GM12865 (cell line): ENCODE results near the gene TEKT5.

Experiments used
- DNase-seq: peaks from one replicate; pipeline ENCODE4 v3.0.0; 2010; ENCODE audit warnings: low read depth
- H3K4me3 ChIP-seq: 2 replicates; pipeline ENCODE4 v1.5.1; 2011; ENCODE audit warnings: mild to moderate bottlenecking, low read depth, low read length, control low read depth
- CTCF ChIP-seq: IDR thresholded peaks from 2 replicates; pipeline ENCODE4 v1.5.1; 2011; ENCODE audit warnings: low read length, control low read depth, low read depth, inconsistent platforms; ENCODE audit not compliant: insufficient read depth; ENCODE audit errors: missing control alignments

The TEKT5 gene

DNA sequence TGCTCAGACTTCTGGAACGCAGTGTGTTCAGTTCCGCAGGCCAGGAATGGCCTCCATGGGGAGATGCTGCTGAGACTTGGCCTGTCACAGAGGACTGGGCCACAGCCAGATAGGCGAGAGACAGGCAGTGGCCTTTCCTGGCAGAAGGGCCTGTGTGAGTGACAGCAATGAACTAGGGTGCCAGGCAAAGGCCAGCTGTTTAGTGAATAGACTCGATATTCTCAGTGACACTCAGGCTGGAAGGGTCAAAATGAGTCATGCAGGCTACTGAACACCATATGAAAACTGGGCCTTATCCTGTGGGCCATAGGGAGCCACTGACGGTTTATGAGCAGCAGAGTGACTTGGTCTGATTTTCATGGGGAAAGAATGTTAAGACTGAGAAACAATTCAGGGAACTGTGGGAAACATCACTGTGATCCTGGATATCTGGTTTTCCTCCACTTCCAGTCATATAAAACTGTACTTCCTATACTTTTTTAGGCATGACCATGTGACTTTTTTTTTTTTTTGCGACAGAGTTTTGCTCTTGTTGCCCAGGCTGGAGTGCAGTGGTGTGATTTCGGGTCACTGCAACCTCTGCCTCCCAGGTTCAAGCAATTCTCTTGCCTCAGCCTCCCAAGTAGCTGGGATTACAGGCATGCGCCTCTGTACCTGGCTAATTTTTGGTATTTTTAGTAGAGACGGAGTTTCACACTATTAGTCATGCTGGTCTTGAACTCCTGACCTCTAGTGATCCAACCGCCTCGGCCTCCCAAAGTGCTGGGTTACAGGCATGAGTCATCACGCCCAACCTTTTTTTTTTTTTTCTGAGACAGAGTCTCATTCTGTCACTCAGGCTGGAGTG lies 43.7 kb upstream of the TEKT5 start:
- H3K4me3 ChIP-seq: peak overlapping the region; percentile 14
- DNase-seq: peak; percentile 93
- TF ChIP-seq CTCF: no peak

DNA sequence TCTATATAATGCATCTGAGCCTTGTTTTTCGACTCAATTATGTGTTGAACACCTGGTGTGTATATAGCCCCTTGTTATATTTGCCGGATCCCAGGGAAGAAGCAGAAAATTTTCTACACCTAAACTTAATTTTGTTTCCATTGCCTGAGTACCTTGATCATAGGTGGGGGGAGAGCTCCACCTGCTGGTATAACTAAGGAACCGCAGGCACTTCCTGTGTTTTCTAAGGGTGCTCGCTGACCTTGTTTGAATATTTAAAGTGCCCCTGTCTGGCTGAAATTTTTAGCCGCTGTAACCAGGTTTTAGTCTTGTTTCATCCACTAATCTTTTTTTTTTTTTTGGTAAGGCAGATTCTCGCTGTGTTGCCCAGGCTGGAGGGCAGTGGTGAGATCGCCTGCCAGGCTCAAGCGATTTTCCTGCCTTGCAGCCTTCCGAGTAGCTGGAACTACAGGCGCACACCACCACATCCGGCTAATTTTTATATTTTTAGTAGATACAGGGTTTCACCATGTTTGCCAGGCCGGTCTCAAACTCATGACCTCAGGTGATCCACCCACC lies 42.4 kb upstream of the TEKT5 start:
- DNase-seq: peak; percentile 90
- peak overlapping the region; percentile 53 for H3K4me3 ChIP-seq
- TF ChIP-seq CTCF: peak; percentile 82

DNA sequence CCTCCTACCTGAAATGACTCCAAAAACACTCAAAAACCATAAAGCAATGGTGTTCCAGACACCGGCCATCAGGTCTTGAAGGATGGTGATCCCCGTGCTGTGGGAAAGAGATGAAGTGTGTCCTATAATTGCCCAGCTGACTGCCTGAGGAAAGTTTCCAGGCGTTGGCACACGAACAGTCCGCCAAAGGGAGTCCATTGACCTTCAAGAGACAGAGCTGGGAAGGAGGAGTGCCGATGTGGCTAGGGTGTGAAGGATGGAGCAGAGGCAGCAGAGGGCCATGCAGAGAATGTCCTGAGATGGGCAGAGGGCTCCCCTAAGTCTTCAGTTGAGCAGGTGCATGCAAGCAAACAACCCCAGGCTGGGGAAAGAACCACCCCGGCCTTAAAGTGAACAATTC lies 37.1 kb upstream of the TEKT5 start:
- TF ChIP-seq CTCF: no peak
- H3K4me3 ChIP-seq: no peak overlapping the region
- DNase-seq: no peak

- no peak for TF ChIP-seq CTCF
- no peak overlapping the region for H3K4me3 ChIP-seq
- DNase-seq: no peak
These were observed 34.6 kb upstream of the TEKT5 start for GRCh38 chr16:10729104-10730048.

GRCh38 chr16:10728003-10728887 lies 33.5 kb upstream of the TEKT5 start:
- no peak for TF ChIP-seq CTCF
- DNase-seq: peak; percentile 65
- H3K4me3 ChIP-seq: no peak overlapping the region

- no peak for TF ChIP-seq CTCF
- H3K4me3 ChIP-seq: no peak overlapping the region
These were observed 14.2 kb upstream of the TEKT5 start for GRCh38 chr16:10708969-10709368.

More at GRCh38 chr16:10708969-10709368, 14.2 kb upstream of the TEKT5 start:
- DNase-seq: no peak
